Measurements from ENCODE around the gene G6PC1.
"Not testable (repeated sequence)": the region's sequence is repeated elsewhere in the genome, so short reads cannot be mapped to it uniquely, and the experiment has no call there.

G6PC1 gene

DNA sequence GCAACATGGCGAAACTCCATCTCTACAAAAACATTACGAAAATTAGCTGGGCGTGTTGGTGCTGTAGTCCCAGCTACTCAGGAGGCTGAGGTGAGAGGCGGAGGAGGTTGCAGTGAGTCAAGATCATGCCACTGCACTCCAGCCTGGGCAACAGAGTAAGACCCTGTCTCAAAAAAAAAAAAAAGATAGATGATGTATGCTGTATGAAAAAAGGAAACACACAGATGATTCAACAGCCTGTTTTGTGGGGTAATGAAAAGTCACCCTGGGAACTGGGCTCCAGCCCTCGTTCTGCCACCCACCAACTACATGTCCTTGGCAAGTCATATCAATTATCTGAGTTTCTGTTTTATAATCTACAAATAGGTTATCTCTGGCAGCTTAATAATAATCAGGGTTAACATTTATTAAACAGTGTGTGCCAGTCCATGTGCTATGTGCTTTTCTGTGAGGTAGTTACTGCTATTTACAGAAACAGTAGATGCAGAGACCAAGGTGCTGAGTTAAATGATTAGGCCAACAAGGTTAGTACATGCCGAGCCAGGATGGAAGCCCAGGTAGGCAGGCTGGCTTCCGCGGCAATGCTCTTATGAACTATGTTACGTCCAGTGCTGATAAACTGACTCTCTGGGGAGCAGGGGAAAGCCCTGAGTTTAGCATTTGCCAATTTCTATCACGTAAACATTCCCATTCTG is 1.1 kb downstream of the G6PC1 start:
- no peak for DNase-seq (ENCODE audit: low read depth in 2 of 2)

DNA sequence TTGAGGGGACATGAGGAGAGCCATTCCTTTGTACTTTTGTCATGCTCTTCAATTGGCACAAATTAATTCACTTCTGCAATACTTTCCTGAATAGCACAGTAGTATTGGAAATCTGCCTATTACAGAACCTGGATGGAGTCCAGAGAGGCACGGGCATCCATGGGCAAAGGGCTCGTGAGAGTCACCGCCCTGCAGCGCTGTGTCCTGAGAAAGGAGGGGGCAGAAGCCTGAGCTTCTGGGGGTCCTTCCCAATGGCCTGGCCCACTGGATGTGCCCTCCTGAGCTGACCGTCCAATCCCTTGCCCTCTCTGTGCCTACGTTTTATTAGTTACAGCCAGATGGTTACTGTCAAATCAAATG is 3.5 kb downstream of the G6PC1 start:
- DNase-seq (ENCODE audit: low read depth in 2 of 2), result no peak

DNA sequence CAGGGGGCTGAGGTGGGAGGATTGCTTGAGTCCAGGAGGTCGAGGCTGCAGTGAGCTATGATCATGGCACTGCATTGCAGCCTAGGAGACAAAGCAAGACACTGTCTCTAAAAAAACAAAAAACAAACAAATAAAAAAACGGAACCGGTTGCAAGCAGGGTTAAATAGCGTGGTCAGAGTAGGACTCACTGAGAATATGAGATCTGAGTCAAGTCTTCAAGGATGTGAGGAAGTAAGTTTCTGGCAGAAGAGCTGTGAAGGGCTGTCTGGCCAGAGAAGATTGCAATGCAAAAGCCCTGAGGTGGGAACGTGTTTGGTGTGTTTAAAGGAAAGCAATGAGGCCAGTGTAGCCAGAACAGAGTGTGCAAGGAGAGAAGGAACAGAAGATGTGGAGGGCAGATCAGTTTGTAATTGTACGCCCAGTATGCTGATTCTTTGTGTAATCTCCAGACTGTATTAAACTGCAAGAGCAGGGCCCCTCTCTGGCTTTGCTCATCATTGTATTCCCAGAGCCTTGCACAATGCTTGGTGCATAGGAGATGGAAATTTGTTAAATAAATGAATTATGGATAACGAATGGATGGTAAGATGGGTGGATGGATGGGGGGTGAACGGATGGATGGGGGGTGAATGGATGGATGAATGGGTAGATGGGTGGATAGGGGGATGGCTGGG is 6.3 kb downstream of the G6PC1 start:
- no peak for DNase-seq (ENCODE audit: low read depth in 2 of 2)

DNA sequence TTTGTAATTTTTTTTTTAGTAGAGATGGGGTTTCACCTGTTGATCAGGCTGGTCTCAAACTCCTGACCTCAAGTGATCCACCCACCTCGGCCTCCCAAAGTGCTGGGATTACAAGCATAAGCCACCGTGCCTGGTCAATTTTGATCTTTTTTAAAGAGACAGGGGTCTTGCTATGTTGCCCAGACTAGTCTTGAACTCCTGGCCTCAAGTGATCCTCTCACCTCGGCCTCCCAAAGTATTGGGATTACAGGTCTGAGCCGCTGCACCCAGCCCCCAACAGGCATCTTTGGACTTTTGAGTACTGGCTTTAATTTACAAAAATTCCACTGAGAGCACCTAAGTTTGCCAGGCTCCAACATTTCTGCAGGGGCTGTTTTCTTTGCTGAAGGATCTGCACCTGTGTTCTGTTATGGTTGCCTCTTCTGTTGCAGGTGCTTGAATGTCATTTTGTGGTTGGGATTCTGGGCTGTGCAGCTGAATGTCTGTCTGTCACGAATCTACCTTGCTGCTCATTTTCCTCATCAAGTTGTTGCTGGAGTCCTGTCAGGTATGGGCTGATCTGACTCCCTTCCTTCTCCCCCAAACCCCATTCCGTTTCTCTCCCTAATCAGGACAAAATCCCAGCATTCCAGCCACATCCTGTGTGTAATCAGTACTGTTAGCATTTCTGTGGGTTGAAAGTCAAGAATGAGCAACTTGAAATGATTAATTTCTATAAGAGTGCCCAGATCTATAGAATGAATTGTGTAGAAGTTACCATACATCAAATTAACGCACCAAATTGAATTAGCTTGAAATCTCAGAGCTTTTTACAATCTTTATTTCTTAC is 8.5 kb downstream of the G6PC1 start:
- no peak for DNase-seq (ENCODE audit: low read depth in 2 of 2)

DNA sequence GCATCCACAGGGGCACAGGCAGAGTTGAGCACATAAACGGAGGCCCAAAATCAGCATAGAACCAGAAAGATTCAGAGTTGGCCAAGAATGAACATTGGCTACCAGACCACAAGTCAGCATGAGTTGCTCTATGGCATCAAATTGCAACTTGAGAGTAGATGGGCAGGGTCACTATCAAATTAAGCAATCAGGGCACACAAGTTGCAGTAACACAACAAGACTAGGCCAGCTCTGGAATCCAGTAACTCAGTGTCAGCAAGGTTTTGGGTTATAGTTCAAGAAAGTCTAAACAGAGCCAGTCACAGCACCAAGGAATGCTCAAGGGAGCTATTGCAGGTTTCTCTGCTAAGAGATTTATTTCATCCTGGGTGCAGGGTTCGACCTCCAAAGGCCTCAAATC is 12.9 kb downstream of the G6PC1 start:
- no peak for DNase-seq (ENCODE audit: low read depth in 2 of 2)

DNA sequence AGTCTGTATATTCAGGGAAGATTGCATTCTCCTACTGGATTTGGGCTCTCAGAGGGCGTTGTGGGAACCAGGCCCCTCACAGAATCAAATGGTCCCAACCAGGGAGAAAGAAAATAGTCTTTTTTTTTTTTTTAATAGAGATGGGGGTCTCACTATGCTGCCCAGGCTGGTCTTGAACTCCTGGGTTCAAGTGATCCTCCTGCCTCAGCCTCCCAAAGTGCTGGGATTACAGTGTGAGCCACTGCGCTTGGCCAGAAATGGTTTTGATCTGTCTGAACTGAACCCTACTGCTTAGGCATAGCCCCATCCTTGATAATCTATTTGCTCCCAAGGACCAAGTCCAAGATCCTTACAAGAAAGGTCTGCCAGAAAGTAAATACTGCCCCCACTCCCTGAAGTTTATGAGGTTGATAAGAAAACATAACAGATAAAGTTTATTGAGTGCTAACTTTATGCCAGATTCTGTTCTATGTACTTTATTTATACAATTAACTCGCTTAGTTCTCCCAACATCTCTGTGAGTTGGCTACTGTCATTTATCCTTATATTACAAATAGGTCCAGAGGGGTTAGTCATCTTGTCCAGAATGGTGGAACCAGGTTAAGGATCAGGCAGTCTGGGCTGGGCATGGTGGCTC is 13.5 kb downstream of the G6PC1 start:
- DNase-seq (ENCODE audit: low read depth in 2 of 2), result no peak

DNA sequence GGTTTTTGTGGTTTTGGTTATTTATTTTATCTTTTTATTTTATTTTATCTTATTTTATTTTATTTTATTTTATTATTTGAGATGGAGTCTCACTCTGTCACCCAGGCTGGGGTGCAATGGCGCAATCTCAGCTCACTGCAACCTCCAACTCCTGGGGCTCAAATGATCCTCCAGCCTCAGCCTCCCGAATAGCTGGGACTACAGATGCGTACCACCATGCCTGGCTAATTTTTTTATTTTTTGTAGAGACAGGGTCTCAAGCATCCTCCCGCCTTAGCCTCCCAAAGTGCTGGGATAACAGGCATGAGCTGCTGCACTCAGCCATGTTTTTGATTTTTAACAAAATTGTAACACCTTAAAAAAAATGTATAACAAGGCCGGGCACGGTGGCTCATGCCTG is 14.7 kb downstream of the G6PC1 start:
- not testable (repeated sequence) for DNase-seq (ENCODE audit: low read depth in 2 of 2)

DNA sequence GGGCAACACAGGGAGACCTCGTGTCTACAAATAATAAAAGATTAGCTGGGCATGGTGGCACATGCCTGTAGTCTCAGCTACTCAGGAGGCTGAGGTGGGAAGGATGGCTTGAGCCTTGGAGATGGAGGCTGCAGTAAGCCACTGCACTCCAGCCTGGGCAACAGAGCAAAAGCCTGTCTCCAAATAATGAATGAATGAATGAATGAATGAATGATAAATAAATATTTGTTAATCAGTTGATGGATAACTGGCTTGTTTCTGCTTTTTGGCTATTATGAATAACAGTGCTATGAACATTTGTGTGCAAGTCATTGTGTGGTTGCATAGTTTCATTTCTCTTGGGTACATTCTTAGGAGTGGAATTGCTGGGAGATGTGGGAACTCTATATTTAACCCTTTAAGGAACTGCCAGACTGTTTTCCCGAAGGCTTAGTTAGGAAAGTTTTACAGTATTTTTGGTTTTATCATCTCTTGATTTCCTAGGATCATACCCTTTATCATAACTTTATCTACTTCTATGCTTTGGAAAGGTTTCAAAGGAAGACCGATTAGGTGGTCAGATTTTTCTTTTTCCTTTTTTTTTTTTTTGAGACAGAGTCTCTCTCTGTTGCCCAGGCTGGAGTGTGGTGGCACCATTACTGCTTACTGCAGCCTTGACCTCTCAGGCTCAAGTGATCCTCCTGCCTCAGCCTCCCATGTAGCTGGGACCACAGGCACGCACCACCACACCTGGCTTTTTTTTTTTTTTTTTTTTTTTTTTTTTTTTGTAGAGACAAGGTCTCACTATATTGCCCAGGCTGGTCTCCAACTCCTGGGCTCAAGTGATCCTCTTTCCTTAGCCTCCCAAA is 16.0 kb downstream of the G6PC1 start:
- not testable (repeated sequence) for DNase-seq (ENCODE audit: low read depth in 2 of 2)

DNA sequence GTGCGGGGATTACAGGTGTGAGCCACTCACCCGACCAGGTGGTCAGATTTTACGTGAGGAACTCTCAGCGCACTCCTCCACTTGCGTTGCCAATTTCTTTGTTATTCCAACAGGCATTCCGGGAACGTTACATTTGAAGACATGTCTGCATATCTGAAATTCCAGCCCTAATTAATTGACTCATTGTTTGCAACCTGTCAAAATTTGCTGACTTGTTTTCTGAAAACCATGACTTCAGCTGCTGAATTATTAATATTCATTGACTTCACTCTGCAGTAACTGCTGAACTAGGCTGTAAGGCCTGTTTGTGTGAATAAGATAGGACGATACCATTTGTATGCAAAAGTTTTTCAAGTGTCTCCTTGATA is 16.6 kb downstream of the G6PC1 start:
- no peak for DNase-seq (ENCODE audit: low read depth in 2 of 2)

DNA sequence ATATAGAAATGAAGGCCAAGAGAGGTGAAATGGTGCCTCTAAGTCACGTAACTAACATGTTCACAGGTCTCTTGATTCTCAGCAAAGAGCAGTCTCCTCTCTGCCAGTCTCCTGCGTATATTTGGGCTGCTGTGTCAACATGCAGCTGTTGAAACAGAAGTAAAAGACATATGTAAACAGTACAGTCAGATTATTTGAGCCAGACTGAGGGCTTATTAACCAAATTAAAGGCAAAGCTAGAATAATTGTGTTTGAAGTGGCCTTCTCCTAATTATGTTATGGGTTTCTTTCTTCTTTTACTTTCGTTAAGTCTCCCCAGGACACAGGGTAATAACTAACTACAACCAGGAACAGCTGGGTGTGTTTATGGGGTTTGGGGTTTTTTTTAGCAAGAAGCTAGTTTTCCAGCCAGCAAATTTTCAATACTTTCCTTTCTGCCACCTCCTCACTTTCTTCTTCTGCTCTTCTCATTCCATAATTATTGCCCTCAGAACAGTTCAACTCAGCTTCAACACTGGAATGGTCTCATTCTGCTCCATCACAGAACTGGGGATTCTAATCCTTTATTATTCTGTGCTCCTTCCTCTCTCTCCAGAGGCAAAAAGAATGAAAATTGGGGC is 18.4 kb downstream of the G6PC1 start:
- DNase-seq (ENCODE audit: low read depth in 2 of 2), result no peak

DNA sequence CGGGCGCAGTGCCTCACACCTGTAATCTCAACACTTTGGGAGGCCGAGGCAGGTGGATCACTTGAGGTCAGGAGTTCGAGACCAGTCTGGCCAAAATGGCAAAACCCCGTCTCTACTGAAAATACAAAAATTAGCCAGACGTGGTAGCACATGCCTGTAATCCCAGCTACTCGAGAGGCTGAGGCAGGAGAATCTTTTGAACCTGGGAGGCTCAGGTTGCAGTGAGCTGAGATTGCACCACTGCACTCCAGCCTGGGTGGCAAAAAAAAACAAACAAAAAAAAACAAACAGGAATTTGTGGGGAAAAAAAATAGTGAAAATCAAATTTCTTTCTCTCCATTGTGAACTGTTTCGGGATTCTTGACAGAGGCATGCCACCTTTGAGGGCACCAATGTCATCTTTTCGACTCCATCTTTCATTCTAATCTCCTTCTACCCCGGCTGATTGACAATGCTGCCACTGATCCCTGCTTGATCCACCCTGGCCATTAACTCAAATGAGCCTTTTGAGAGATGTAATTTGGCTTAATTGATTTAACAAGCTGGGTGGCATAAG is 19.0 kb downstream of the G6PC1 start:
- DNase-seq (ENCODE audit: low read depth in 2 of 2), result not testable (repeated sequence)

DNA sequence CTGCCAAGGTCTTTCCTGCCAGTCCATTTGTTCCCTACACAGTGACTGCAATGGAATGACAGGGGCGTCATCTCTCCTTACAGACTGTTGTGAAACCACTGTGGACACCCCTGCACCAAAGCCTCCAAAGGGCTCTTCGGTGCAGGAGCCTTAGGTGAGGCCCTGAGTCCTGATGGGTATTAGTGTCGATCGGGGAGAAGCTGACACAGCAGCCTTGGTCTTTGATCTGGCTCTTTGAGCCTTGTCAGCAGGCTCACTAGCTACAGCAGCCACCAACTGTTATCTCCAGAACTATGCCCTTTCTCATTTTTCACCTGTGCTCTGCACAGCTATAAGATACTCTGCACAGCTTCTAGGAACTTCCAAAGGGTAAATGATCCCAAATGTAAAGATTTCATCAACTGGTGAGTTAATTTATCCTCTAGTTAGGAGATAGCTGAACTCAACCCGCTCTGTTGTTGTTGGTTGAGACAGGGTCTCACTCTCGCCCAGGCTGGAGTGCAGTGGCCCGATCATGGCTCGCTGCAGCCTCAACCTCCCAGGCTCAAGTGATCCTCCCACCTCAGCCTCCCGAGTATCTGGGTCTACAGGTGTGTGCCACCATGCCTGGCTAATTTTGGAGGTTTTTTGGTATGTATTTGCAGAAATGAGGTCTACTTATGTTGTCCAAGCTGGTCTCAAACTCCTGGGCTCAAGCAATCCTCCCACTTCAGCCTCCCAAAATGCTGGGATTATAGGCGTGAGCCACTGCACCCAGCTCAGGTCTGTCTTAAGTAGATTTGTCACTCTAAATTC is 19.7 kb downstream of the G6PC1 start:
- no peak for DNase-seq (ENCODE audit: low read depth in 2 of 2)

DNA sequence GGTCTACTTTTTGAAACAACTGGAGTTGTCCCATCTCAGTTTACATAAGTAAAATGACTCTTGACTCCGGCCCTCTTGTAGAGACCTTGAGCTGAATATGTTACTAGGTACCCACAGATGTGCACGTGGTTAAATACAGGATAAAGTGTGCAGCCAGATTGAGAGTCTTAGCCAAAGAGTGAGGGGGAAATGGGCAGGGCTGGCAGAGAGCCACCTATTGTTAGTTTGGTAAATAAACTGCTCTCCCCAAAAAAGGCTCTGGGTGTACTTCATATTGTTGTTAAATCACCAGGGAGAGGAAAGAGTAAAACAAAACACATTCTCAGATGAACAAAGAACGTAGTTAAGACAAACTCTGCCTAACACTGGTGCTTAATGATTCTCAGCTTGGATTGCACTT is 20.3 kb downstream of the G6PC1 start:
- DNase-seq (ENCODE audit: low read depth in 2 of 2), result no peak

DNA sequence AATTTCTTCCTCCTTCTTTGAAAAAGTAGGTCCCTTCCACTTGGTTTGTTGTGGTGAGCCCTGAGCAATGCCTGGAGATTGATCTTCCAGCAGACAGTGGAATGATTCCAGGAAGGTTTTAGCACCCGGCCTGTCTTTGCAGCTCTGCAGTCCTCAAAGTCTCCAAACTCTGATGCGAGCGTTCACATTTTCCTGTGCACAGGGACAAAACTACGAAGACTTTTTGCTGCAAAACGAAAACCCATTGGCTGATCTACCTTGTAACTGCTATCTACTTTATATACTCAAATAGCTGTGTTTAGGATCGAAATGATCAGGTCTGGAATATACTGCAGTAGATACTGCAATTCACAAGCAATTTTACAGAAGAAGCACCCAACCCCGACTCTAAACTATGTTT is 21.7 kb downstream of the G6PC1 start:
- DNase-seq (ENCODE audit: low read depth in 2 of 2), result no peak

DNA sequence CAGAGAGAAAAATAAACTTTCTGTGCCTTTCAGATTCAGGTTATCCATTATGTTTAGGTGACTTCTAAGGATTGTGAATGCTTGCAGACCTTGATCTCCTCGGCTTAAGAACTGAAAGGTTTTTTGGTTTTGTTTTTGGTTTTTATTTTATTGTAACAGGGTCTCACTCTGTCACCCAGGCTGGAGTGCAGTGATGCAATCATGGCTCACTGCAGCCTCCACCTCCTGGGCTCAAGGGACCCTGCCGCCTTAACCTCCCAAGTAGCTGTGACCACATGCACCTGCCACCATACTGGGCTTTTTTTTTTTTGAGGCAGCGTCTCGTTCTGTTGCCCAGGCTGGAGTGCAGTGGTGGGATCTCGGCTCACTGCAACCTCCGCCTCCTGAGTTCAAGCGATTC is 22.9 kb downstream of the G6PC1 start:
- not testable (repeated sequence) for DNase-seq (ENCODE audit: low read depth in 2 of 2)

DNA sequence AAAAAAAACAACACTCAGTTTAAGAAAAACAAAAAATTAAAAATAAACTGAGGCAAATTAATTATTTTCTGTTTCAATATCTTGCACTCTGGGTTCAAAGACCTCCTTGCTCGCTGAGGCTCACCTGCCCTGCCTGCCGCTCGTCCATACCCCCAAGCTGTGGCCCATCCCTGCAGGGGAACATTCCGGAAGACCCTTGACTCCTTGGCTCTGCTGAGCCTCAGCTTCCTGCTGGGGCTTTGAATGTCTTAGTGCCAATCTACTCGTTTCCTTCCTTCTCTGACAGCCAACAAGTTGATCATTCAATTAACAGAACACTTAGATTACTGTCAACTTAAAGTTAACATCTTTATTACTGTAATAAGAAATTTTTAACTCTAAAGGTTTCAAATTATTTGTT is 24.3 kb downstream of the G6PC1 start:
- no peak for DNase-seq (ENCODE audit: low read depth in 2 of 2)

DNA sequence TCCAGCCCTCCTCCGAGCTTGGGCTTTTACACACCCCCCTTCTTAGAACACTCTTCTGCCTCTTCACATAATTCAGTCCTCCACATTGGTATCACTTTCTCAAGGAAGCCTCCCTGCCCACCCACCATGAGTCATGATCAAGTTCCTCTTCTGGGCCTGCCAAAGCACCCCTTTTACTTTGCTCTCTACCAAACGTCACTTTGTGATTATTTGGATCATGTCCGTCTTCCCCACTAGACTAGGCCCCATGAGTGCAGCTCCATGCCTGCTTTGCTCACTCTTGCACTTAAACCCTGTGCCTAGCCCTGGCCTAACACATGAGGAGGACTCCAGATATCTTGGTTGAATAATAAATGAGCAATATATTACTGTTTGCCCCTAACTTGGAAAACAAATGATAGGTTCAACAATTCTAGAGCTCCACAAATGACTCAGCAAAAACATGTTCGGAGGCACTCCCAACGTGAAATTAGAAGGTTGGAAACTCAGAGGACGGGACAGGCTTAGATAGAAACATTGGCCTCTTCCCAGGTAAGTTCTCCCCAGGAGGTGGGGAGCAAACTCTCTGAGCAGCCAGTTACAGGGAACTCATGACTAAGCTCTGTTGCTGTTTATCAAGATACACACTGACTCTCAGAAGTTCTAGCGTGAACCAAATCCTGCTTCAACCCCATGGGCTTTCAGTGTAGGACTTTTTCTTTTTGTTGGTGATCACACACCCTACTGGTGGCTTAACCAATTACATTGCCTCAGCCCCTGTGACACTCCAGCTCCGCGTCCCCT is 28.3 kb downstream of the G6PC1 start:
- peak; percentile 12 to 48 for DNase-seq (ENCODE audit: low read depth in 2 of 2)

DNA sequence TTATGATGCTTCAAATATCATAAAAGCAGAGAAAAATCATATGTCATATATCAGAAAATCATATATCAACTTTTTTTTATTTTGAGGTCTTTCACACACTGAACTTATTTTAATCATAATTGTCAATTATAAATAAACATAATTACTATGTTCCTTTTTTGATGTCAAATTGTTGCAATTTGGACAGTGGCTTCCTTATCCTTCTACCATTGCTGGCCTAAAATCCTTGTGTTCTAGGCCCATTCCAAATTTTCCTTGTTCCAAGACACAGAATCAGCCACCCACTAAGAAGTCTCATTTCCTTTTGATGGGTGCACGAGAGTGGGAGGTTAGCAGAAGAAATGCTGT is 28.9 kb downstream of the G6PC1 start:
- DNase-seq (ENCODE audit: low read depth in 2 of 2), result no peak

Measured in stimulated activated CD8-positive, alpha-beta memory T cell treated with anti-CD3 and anti-CD28 coated beads, Interleukin-15, amount 100 ng/mL, for 48 hours (primary cell).